Heart left ventricle (tissue), 16 donors: Measurements from ENCODE around the gene NDUFB10. TPM values are rescaled to one million over a fixed set of nuclear protein-coding genes. Genes with fewer than 3 reads are reported as not detected.
"Not testable (repeated sequence)": the region's sequence is repeated elsewhere in the genome, so short reads cannot be mapped to it uniquely, and the experiment has no call there.

Experiments
- ATAC-seq, 4 donors: fragments of 200-7000 bp; cut with Tn5 transposase; one replicate each; pipeline ENCODE4 v1.9.1; 2020 to 2022; ENCODE audit warnings: moderate library complexity in 4 of 4, mild to moderate bottlenecking in 3 of 4, moderate number of reproducible peaks in 1 of 4
- DNase-seq, 5 donors: peaks; one replicate each; pipeline ENCODE4 v3.0.0-alpha.2; 2020
- H3K27ac ChIP-seq, 12 donors: fragments of 200-600 bp; sonication (generic) in 4 of 12; one replicate each; pipeline versions ENCODE4 v1.5.0 to v1.8.0; 2016 to 2022; ENCODE audit warnings: mild to moderate bottlenecking in 2 of 12
- H3K27me3 ChIP-seq, 9 donors: fragments of 200-600 bp; sonication (generic) in 2 of 9; one replicate each; pipeline versions ENCODE4 v1.5.1 to v1.8.0; 2016 to 2022; ENCODE audit warnings: mild to moderate bottlenecking in 3 of 9
- H3K36me3 ChIP-seq, 9 donors: fragments of 200-600 bp; sonication (generic) in 2 of 9; one replicate each; pipeline versions ENCODE4 v1.5.0 to v1.8.0; 2018 to 2022; ENCODE audit warnings: mild to moderate bottlenecking in 2 of 9
- H3K4me1 ChIP-seq, 12 donors: fragments of 200-600 bp; sonication (generic) in 4 of 12; one replicate each; pipeline versions ENCODE4 v1.5.0 to v1.8.0; 2016 to 2022; ENCODE audit warnings: mild to moderate bottlenecking in 3 of 12
- H3K4me3 ChIP-seq, 12 donors: fragments of 200-600 bp; sonication (generic) in 4 of 12; one replicate each; pipeline versions ENCODE4 v1.5.0 to v1.8.0; 2017 to 2022; ENCODE audit warnings: mild to moderate bottlenecking in 9 of 12, moderate library complexity in 4 of 12
- H3K9me3 ChIP-seq, 12 donors: fragments of 200-600 bp; sonication (generic) in 4 of 12; one replicate each; pipeline versions ENCODE4 v1.5.0 to v1.8.0; 2016 to 2022; ENCODE audit warnings: mild to moderate bottlenecking in 1 of 12
- POLR2A ChIP-seq, 2 donors: fragments of 450-650 bp; IDR thresholded peaks; one replicate each; pipeline ENCODE4 v1.6.1; 2017; ENCODE audit warnings: antibody characterized with exemption in 2 of 2, mild to moderate bottlenecking in 2 of 2, moderate library complexity in 2 of 2
- WGBS, 4 donors: extraction: QIAGEN DNeasy Blood & Tissue Kit in 2 of 4; methylation state at CpG; one replicate each; pipeline versions ENCODE4 v1.1.5 to v1.1.7; 2013 to 2018; 5-methylcytosine and 5-hydroxymethylcytosine counted together
- intact Hi-C, 10 donors: fragments of 100-400 bp; cut with DNase I; formaldehyde crosslinking; loops; one replicate each; pipeline versions ENCODE4 v1.11.1 to v1.14.2; 2022
- polyA plus RNA-seq, 2 donors: library from polyadenylated mRNA; stranded (reverse); fragments of 200-250 nt; gene quantifications; one replicate each; pipeline ENCODE4 v1.2.3, GENCODE V29; 2013
- total RNA-seq, 9 donors: library from RNA; depleted of rRNA in 2 of 9; stranded (reverse); fragments of >200 nt in 2 of 9; fragmentation: NEBNext Ultra II Directional in 3 of 9; extraction: Animal tissue kit (Norgen Biotek cat#: 25700) in 3 of 9; gene quantifications; one replicate each; pipeline versions ENCODE4 v1.1.0 to v1.2.4, GENCODE V29; 2016 to 2023
- TF ChIP-seq, protein P1 (sequence below), 12 donors: fragments of 200-600 bp; sonication (generic) in 4 of 12; IDR thresholded peaks; one replicate each; pipeline versions ENCODE4 v1.5.0 to v1.8.0; 2018 to 2022; ENCODE audit warnings: antibody characterized with exemption in 12 of 12, mild to moderate bottlenecking in 5 of 12
- donor health status: ischemic (EF 13 %, LVEDD 7.1; RV severe dilation, severe dysfunction).
- donor health status: healthy with polysubstance abuse.
- donor health status: DM: no; HTN: yes; CAD: no.
- donor health status: DM: no; HTN: no; CAD: no.
- donor health status: ischemic (EF 25% LVEDD 6.9; RV normal size, moderate dysfunction).
- donor health status: ischemic (EF 25% LVEDD 5.7; RV mildly dilated, moderate dysfunction).
- donor health status: healthy.
- donor health status: DM: yes; HTN: yes; CAD: no.
- donor health status: ischemic (EF 35%, LVEDD 5.7; RV mildly dilated, moderate dysfunction).
- donor health status: nonischemic (EF 11% LVEDD 7.7; RV severe dilation, severe dysfunction).
- donor health status: DM: yes; HTN: yes; CAD: no.
- donor health status: PGD.
- donor health status: ischemic (EF 29% LVEDD 5.4; RV normal size, mild dysfunction).
- donor health status: nonischemic (EF 23%, LVEDD 6.1; RV moderate dilation, normal function).

Gene NDUFB10
- total and polyA plus RNA-seq, 11 donors: 316 to 1,618 (median 548) TPM

DNA sequence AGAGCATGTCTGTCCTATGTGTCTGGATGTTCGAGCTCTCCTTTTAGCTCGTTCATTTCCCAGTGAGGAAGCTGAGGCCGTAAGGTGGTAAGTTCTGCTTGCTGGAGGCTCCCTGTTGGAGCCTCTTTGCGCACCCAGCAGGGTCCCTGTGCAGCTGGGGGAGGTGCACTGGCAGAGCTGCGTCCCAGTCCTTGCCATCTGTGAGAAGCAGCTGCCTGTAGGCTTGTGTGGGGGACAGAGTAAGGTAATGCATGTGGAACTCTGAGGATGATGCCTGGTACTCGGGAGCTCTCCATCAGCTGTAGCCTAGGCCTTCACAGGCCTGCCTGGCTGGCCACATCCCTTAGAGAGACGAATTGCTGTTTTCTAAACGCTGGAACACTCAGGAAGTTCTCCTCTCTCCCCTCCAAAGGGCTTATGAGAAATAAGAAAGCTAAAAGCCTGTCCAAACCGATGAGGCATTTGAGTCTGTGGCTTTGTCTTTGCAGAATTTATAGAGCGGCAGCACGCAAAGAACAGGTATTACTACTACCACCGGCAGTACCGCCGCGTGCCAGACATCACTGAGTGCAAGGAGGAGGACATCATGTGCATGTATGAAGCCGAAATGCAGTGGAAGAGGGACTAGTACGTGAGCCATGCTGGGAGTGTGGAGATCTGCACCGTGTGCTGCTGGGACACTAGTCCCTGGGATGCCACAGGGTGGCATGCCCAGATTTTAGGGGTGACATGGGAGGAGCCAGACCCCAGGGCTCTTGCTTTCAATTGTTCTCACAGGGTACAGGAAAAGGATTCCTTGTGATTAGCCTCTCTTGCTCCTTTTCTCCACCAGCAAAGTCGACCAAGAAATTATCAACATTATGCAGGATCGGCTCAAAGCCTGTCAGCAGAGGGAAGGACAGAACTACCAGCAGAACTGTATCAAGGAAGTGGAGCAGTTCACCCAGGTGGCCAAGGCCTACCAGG, 1.6 kb downstream of the NDUFB10 start:
- TF ChIP-seq, protein P1, sequence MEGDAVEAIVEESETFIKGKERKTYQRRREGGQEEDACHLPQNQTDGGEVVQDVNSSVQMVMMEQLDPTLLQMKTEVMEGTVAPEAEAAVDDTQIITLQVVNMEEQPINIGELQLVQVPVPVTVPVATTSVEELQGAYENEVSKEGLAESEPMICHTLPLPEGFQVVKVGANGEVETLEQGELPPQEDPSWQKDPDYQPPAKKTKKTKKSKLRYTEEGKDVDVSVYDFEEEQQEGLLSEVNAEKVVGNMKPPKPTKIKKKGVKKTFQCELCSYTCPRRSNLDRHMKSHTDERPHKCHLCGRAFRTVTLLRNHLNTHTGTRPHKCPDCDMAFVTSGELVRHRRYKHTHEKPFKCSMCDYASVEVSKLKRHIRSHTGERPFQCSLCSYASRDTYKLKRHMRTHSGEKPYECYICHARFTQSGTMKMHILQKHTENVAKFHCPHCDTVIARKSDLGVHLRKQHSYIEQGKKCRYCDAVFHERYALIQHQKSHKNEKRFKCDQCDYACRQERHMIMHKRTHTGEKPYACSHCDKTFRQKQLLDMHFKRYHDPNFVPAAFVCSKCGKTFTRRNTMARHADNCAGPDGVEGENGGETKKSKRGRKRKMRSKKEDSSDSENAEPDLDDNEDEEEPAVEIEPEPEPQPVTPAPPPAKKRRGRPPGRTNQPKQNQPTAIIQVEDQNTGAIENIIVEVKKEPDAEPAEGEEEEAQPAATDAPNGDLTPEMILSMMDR (IDR thresholded peaks at IDR 0.05): no peak
- TF ChIP-seq POLR2A (IDR thresholded peaks at IDR 0.05): no peak
- Histone ChIP-seq H3K27ac (peak overlapping the region in 9 of 12 donors; percentile 11 to 99 (median 94)), H3K36me3 (peaks cover 0 to 33% (median 31%) of the 10 kb centered on the region in 9 donors), H3K27me3 (no peaks in the 10 kb centered on the region), H3K4me1 (peaks cover 7 to 51% (median 35%) of the 10 kb centered on the region in 12 donors), H3K4me3 (peak overlapping the region in 10 of 12 donors; percentile 69 to 100 (median 92)), H3K9me3 (no peaks in the 10 kb centered on the region)
- 42 to 54% (median 51%) methylated on average over 20 of the region's 20 CpGs for WGBS, 4 donors
- DNase-seq (no peak), ATAC-seq (no peak)
- intact Hi-C loops: loop anchor here in 1 of 10 donors (1.0 kb wide), 1 partner anchor 18 kb away; the partner anchor contains the start of gene MSRB1

DNA sequence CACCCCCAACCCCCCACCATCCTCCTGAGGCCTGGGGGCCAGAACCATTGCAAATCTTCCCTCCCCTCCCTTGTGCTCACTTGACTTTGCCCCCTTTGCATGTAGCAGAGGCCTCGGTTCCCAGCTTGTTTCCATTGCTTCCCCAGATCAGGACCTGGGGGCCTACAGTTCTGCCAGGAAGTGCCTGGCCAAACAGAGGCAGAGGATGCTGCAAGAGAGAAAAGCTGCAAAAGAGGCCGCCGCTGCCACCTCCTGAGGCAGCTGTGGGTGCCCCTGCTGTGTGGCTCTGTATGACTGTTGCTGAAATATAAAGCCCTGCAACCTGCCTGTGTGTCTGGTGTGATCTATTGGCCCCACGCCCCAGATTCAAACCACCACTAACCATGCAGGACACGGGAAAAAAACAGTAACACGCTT, 2.3 kb downstream of the NDUFB10 start:
- H3K9me3 ChIP-seq: no peaks in the 10 kb centered on the region
- intact Hi-C loops: loop anchor here in 1 of 10 donors (1.0 kb wide), 1 partner anchor 18 kb away; the partner anchor contains the start of gene MSRB1
- H3K4me3 ChIP-seq: peak overlapping the region in 1 of 12 donors; percentile 3
- TF ChIP-seq, protein P1 (IDR thresholded peaks at IDR 0.05): no peak
- TF ChIP-seq POLR2A (IDR thresholded peaks at IDR 0.05): no peak
- 60 to 72% (median 66%) methylated on average over 6 of the region's 6 CpGs for WGBS, 4 donors
- no peaks in the 10 kb centered on the region for H3K27me3 ChIP-seq
- no peak for DNase-seq
- no peak overlapping the region for H3K27ac ChIP-seq
- peaks cover 0 to 33% (median 31%) of the 10 kb centered on the region in 9 donors for H3K36me3 ChIP-seq
- peaks cover 7 to 53% (median 37%) of the 10 kb centered on the region in 12 donors for H3K4me1 ChIP-seq
- no peak for ATAC-seq

DNA sequence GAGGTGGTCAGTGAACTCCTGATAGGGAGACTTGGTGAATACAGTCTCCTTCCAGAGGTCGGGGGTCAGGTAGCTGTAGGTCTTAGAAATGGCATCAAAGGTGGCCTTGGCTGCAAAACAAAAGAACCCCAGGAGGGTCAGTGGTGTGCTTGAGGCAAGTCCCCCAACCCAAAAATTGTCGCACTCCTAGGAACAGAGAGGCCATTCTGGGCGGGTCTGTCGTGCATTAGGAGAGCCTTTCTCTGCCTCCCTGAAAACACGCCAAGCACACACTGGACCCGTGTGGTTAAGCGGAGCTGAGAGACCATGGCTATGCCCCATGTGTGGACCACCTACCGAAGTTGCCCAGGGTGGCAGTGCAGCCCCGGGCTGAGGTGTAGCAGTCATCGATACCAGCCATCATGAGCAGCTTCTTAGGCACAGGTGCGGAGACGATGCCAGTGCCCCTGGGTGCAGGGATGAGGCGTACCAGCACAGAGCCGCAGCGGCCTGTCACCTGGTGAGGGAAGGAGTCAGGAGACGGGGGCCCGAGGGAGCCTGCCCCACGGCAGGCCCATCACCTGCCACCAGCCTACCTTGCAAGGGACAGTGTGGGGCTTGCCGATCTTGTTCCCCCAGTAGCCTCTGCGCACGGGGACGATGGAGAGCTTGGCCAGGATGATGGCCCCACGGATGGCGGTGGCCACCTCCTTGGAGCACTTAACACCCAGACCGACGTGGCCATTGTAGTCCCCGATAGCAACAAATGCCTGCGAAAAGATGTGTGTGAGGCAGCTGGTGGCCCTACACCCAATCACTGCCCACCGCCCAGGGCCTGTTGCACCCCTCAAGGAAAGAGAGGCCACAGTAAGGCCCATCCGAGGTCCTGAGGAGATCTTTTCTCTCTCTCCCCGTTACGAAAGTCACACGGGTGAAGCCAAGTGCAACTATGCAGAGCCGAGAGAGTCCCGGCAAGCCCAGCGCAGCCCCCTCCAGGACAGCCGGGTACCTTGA, 3.1 kb downstream of the NDUFB10 start:
- Histone ChIP-seq H3K36me3 (peaks cover 0 to 33% (median 31%) of the 10 kb centered on the region in 9 donors), H3K4me3 (peak overlapping the region in 2 of 12 donors; percentile 95 to 99), H3K27ac (peak overlapping the region in 1 of 12 donors; percentile 5), H3K4me1 (peaks cover 7 to 53% (median 37%) of the 10 kb centered on the region in 12 donors)
- intact Hi-C loops, H3K9me3 ChIP-seq, H3K27me3 ChIP-seq, ATAC-seq, DNase-seq: not testable (repeated sequence)
- WGBS, 4 donors: 85 to 90% (median 86%) methylated on average over 21 to 37 of the region's 37 CpGs

DNA sequence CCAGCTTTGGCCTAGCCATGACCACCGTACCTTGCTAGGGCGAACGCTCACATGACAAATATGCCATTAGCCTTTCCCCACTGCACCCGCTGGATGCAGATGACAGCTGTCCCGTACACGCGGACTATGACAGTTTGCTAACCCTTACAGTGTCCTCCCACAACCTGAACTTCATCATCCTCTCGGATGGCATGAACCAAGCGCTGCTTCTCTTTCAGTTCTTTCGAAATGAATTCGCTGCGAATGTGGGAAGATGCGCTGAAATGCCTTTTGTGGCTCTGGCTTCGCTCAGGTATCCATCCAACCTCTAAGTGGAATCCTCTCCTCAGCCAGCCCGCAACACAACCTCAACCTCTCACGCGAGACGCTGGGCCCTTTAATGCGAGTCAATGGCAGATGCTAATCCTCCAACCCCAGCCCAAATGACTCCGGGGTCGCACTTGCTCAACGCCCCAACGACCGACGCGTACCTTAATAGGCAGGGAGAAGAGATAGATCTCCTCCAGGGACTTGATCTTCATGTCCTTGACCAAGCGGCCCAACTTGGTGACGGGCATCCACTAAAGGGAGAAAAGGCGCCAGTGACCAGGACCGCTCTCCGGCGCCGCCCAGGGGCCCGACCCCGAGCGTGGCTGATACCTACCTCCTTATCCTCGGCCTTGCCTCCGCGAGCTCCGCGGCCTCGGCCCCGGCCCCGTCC, 4.6 kb downstream of the NDUFB10 start:
- H3K36me3 ChIP-seq: peaks cover 0 to 33% (median 31%) of the 10 kb centered on the region in 9 donors
- H3K4me3 ChIP-seq: peak overlapping the region; percentile 65 to 100 (median 87)
- intact Hi-C loops: no loop called here
- H3K9me3 ChIP-seq: no peaks in the 10 kb centered on the region
- peaks cover 7 to 49% (median 33%) of the 10 kb centered on the region in 12 donors for H3K4me1 ChIP-seq
- TF ChIP-seq POLR2A (IDR thresholded peaks at IDR 0.05): no peak
- TF ChIP-seq, protein P1 (IDR thresholded peaks at IDR 0.05): peak in 6 of 12 donors; percentile 10 to 54 (median 28)
- H3K27ac ChIP-seq: peak overlapping the region; percentile 85 to 99 (median 97)
- DNase-seq (peak in 3 of 5 donors; percentile 50 to 76 (median 58)), ATAC-seq (peak in 3 of 4 donors; percentile 1 to 38 (median 16))
- WGBS, 4 donors: 8 to 12% (median 11%) methylated on average over 40 to 44 of the region's 44 CpGs
- no peaks in the 10 kb centered on the region for H3K27me3 ChIP-seq
